HG02588 (cell line): ENCODE measurements around the gene SDR42E2.
A peak's percentile ranks its signal among the peaks of the same experiment; 100 is the strongest.
"Not testable (repeated sequence)": the region's sequence is repeated elsewhere in the genome, so short reads cannot be mapped to it uniquely, and the experiment has no call there.

Source experiments
- ATAC-seq: cut with Tn5 transposase; IDR thresholded peaks from one replicate; pipeline ENCODE4 v1.9.1; 2021; ENCODE audit warnings: mild to moderate bottlenecking, moderate library complexity; ENCODE audit not compliant: unreplicated experiment

SDR42E2 gene

DNA sequence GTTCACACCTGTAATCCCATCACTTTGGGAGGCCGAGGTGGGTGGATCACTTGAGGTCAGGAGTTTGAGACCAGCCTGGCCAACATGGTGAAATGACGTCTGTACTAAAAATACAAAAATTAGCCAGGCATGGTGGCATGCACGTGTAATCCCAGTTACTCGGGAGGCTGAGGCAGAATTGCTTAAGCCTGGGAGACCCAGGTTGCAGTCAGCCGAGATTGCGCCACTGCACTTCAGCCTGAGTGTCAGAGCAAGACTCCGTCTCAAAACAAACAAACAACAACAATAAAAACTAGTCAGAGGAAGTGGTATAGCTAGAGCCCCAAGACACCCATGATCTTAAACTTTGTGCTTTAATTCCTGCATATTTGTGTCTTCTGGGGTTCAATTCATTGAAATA, 9.2 kb upstream of the SDR42E2 start:
- not testable (repeated sequence) for ATAC-seq

DNA sequence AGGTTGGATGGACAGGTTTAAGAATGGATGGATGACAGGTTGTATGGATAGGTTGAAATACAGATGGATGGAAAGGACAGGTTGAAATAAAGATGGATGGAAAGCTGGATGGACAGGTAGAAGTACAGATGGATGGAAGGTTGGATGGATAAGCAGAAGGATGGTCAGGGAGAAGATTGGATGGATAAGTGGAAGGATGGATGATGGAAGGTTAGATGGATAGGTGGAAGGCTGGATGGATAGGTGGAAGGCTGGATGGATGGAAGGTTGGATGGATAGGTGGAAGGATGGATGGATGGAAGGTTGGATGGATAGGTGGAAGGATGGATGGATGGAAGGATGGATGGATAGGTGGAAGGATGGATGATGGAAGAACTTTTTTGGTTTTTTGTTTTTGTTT, 905 bp upstream of the SDR42E2 start:
- no peak for ATAC-seq

GRCh38 chr16:22162656-22163009, 327 bp downstream of the SDR42E2 start:
- ATAC-seq = no peak

GRCh38 chr16:22163806-22164205, 1.5 kb downstream of the SDR42E2 start:
- no peak for ATAC-seq

GRCh38 chr16:22164482-22164881, 2.2 kb downstream of the SDR42E2 start:
- no peak for ATAC-seq

- ATAC-seq = no peak
Observed at GRCh38 chr16:22165508-22166285, 3.4 kb downstream of the SDR42E2 start.

- no peak for ATAC-seq
Observed at GRCh38 chr16:22171953-22172352, 9.6 kb downstream of the SDR42E2 start.

DNA sequence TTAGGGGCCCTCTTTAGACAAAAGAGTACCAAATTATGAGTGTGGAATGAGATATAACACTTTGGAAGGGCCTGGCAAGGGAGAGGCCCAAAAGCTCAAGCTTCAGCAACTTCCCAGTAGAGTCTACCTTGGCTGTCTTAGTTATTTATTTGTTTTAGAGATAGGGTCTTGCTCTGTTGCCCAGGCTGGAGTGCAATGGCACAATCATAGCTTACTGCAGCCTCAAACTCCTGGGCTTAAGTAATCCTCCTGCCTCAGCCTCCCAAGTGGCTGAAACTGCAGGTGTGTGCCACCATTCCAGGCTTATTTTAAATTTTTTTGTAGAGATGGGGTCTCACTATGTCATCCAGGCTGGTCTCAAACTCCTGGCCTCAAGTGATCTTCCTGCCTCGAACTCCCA, 10.3 kb downstream of the SDR42E2 start:
- not testable (repeated sequence) for ATAC-seq

DNA sequence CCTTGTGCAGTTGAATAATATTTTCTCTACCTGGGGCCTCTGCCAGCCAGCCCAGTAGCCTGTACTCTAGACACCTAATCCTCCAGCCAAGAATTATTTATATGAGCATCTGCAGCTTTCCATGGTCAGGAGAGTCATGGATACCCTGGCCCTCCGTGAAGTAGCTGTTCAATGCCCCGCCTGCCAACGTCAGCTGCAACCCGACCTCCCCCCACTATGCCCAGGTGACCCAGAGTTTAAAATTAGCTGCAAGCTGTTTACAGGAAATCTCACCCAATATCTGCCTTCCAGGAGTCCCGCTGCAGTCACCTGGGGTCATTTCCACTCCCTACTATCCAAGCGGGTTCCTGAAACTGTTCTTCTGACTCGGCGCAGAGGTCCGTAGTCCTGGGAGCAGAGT, 12.3 kb downstream of the SDR42E2 start:
- ATAC-seq = no peak

DNA sequence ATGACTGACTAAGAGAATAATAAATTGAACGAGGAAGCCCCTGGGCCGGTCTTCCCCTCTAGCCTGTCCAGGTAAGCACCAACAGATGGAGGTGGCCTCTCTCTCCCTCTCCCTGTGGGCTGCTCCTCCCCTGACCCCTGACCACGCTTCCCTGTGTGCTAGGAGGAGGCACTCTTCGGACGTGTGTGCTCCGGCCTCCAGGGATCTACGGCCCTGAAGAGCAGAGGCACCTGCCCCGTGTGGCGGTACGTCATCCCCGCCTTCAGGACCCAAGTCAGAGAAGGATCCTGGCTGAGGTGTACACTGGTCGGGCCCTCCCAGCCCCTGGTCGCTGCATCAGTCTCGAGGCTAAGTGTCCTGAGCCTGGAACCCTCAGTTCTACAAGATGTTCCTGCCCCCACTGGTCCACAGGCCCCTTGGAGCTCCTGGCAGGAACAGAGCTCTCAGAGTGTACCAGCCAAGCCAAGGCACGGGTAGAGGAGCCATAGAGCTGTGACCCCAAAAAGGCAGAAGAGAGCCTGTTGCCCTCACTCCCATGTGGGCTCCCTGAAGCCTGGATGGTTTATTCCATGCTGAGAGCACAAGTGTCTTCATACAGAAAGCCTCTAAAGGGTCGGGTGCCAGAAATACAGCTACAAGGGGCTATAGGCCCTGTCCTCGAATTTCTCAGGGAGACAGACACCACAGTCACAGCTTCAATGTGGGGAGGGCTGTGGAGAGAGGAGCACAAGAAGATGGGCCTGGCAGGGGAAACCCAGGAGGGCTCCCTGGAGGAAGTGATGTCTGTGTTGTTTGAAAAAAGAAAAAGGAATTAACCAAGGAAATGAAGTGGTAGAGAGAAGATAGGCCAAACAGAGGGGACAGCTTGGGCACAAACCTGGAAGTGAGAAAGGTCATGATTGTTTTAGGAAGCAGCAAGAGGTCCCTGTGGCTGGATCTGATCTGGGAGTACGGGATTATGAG, 15.9 kb downstream of the SDR42E2 start:
- ATAC-seq = no peak

DNA sequence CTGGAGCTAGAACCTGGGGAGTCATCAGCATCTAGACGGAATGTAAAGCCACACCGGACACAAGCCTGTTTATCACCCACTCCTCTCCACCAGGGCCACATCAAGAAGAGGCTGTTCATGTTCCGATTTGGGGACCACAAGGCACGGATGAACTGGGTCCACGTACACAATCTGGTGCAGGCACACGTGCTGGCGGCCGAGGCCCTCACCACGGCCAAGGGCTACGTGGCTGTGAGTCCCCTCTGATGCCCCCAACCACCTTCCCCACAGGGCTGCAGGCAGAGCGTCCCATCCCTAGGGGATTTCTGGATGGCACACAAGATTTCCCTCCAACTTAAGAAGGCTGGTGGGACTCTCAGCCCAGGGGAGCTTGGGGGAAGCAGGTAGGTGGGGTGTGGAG, 19.1 kb downstream of the SDR42E2 start:
- ATAC-seq = no peak

GRCh38 chr16:22181843-22182242, 19.5 kb downstream of the SDR42E2 start:
- ATAC-seq = no peak

DNA sequence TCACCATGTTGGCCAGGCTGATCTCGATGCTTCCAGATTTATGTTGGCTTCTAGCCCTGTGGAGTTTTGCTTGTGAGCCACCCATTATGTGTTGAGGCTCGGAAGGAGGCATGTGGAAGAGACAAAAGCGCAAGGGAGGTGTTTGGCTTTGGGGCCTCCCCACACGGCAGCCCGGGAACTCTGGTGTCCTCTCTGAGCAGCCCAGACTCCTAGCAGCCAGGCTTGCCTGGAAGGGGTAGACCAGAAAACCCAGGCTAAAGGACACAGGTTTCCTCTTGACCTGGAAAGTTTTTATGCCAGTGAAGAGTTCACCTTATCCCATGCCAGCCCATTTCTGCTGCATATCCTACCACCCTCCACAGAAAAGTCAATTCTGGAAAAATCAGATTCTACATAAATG, 21.0 kb downstream of the SDR42E2 start:
- no peak for ATAC-seq

- no peak for ATAC-seq
Observed at GRCh38 chr16:22183901-22184614, 21.8 kb downstream of the SDR42E2 start.

- no peak for ATAC-seq
Observed at GRCh38 chr16:22184615-22184968, 22.3 kb downstream of the SDR42E2 start.

DNA sequence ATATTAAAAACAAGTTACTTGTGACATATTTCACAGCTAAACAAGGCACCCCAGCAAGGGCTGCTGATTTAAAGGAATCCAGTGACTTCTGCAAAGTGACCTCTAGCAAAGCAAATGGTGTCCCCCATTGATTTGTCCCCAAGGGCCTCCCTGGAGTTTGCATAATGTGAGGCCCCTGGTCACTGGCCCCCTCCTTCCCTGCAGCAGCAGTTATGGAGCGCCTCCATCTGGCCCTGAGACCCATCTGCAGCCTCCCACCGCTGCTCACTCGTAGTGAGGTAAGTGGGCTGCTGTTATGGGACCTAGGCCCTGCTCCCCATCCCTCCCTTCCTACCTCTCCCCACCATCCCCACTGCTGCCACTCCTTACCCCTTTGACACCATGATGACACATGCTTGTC, 24.2 kb downstream of the SDR42E2 start:
- no peak for ATAC-seq

DNA sequence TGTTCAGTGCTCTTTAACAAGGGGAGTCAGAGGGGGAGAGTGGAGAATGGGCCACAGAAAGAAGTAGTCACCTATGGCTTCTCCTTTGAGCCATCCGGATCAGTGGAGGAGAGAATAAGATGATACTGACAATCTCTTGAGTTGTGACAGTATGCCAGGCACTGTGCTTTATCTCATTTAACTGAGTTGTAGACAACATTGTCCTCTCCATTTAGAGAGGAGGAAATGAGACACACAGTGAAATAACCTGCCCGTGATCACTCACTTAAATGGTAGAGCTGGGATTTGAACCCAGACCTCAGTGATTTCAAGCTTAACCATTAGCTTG, 25.9 kb downstream of the SDR42E2 start:
- ATAC-seq = no peak

GRCh38 chr16:22188595-22189442, 26.5 kb downstream of the SDR42E2 start:
- no peak for ATAC-seq

- no peak for ATAC-seq
Observed at GRCh38 chr16:22189473-22190080, 27.3 kb downstream of the SDR42E2 start.

DNA sequence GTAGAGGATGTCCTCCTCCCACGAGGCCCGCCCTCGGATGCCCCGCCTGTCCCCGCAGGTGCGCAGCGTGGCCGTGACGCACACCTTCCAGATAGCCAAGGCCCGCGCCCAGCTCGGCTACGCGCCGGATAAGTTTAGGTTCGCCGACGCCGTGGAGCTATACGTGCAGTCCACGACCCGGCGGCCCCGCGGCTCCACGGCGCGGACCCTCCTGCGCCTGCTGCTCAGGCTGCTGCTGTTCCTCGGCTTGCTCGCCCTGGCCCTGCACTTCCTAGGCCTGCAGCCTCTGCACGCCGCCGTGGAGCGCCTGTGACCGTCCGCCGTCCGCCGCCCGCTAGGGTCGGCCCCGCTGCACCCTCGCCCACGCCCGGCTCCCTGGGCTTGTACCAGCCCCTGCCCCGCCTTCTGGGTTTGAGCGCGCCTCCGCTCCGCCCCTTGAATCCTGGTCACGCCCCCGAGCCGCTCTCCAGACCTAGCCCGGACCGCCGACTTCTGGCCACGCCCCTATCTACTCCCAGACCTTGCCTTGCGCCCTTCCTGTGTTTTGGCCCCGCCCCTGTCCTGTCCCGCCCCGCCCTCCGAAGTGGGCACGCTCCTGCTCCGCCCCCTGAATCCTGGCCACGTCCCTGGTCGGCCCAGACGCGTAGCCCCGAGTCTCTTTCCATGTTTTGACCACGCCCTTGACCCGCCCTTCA, 27.9 kb downstream of the SDR42E2 start:
- peak; percentile 57 for ATAC-seq
